Skeletal muscle tissue (tissue), 4 donors: ENCODE measurements around the gene FOXJ3. TPM values are rescaled to one million over a fixed set of nuclear protein-coding genes. Genes with fewer than 3 reads are reported as not detected.

Source experiments
- H3K27ac ChIP-seq: one replicate; pipeline ENCODE4 v1.7.0; 2013; ENCODE audit warnings: mild to moderate bottlenecking, low read depth, low read length, inconsistent platforms
- H3K27me3 ChIP-seq, 3 donors: one replicate each; pipeline ENCODE4 v1.7.0; 2013; ENCODE audit warnings: low read length in 3 of 3; ENCODE audit not compliant: control insufficient read depth in 3 of 3, insufficient read depth in 3 of 3
- H3K36me3 ChIP-seq, 3 donors: one replicate each; pipeline ENCODE4 v1.7.0; 2013; ENCODE audit warnings: low read length in 3 of 3; ENCODE audit not compliant: control insufficient read depth in 3 of 3, insufficient read depth in 3 of 3
- H3K4me1 ChIP-seq, 3 donors: one replicate each; pipeline ENCODE4 v1.7.0; 2013; ENCODE audit warnings: low read length in 3 of 3, mild to moderate bottlenecking in 3 of 3; ENCODE audit not compliant: control insufficient read depth in 3 of 3, insufficient read depth in 3 of 3
- H3K4me3 ChIP-seq, 3 donors: one replicate each; pipeline ENCODE4 v1.7.0; 2013; ENCODE audit warnings: low read length in 3 of 3
- H3K9ac ChIP-seq, 3 donors: one replicate each; pipeline ENCODE4 v1.7.0; 2013; ENCODE audit warnings: low read length in 3 of 3, mild to moderate bottlenecking in 3 of 3, moderate library complexity in 2 of 3, low read depth in 1 of 3
- H3K9me3 ChIP-seq, 3 donors: one replicate each; pipeline ENCODE4 v1.7.0; 2013; ENCODE audit warnings: low read length in 3 of 3; ENCODE audit not compliant: control insufficient read depth in 3 of 3
- total RNA-seq: library from RNA; depleted of rRNA; stranded (reverse); fragments of >200 nt; gene quantifications from one replicate; pipeline ENCODE4 v1.2.3, GENCODE V29; 2014
- donor health status: Osteomylitis.

FOXJ3 gene
- total RNA-seq, 1 donor from 2014 or later, result 65.2 TPM

- no peak overlapping the region for H3K27ac ChIP-seq
- H3K4me1 ChIP-seq, result peaks cover 0 to 18% (median 17%) of the 10 kb centered on the region in 3 donors
- peak overlapping the region in 1 of 3 donors; percentile 3 for H3K9ac ChIP-seq
- no peaks in the 10 kb centered on the region for H3K36me3 ChIP-seq
- H3K9me3 ChIP-seq, result peaks cover 0 to 4% (median 0%) of the 10 kb centered on the region in 3 donors
- no peaks in the 10 kb centered on the region for H3K27me3 ChIP-seq
- H3K4me3 ChIP-seq, result no peak overlapping the region
Measured at GRCh38 chr1:42165511-42166210, 169.4 kb downstream of the FOXJ3 start.

GRCh38 chr1:42164551-42165420, 170.2 kb downstream of the FOXJ3 start, which contains the start of gene GUCA2A:
GUCA2A (minus strand) TSS chr1:42164745; CDS start chr1:42164712, 33 bp downstream.
- Histone ChIP-seq H3K9me3 (peaks cover 0 to 4% (median 0%) of the 10 kb centered on the region in 3 donors), H3K36me3 (no peaks in the 10 kb centered on the region), H3K4me1 (peaks cover 0 to 18% (median 17%) of the 10 kb centered on the region in 3 donors), H3K27ac (no peak within 1 kb of the TSS), H3K27me3 (no peaks in the 10 kb centered on the region), H3K9ac (no peak within 1 kb of the TSS), H3K4me3 (no peak within 1 kb of the TSS)

GRCh38 chr1:42163536-42164503, 171.2 kb downstream of the FOXJ3 start:
- H3K9ac ChIP-seq, result no peak overlapping the region
- no peaks in the 10 kb centered on the region for H3K36me3 ChIP-seq
- no peak overlapping the region for H3K4me3 ChIP-seq
- H3K27ac ChIP-seq, result no peak overlapping the region
- no peaks in the 10 kb centered on the region for H3K27me3 ChIP-seq
- H3K4me1 ChIP-seq, result peaks cover 0 to 18% (median 17%) of the 10 kb centered on the region in 3 donors
- H3K9me3 ChIP-seq, result peaks cover 0 to 4% (median 0%) of the 10 kb centered on the region in 3 donors

- peaks cover 0 to 18% (median 17%) of the 10 kb centered on the region in 3 donors for H3K4me1 ChIP-seq
- no peak overlapping the region for H3K4me3 ChIP-seq
- no peak overlapping the region for H3K27ac ChIP-seq
- peaks cover 0 to 4% (median 0%) of the 10 kb centered on the region in 3 donors for H3K9me3 ChIP-seq
- no peaks in the 10 kb centered on the region for H3K36me3 ChIP-seq
- H3K27me3 ChIP-seq, result no peaks in the 10 kb centered on the region
- H3K9ac ChIP-seq, result no peak overlapping the region
Measured at GRCh38 chr1:42163114-42163513, 171.9 kb downstream of the FOXJ3 start.

GRCh38 chr1:42162181-42162580, 172.9 kb downstream of the FOXJ3 start:
- no peak overlapping the region for H3K4me3 ChIP-seq

GRCh38 chr1:42158189-42158588, 176.8 kb downstream of the FOXJ3 start:
- Histone ChIP-seq H3K9me3 (peaks cover 0 to 4% (median 0%) of the 10 kb centered on the region in 3 donors), H3K9ac (no peak overlapping the region), H3K36me3 (no peaks in the 10 kb centered on the region), H3K27me3 (peaks cover 0 to 6% (median 0%) of the 10 kb centered on the region in 3 donors), H3K4me1 (no peaks in the 10 kb centered on the region), H3K4me3 (no peak overlapping the region), H3K27ac (no peak overlapping the region)

More at GRCh38 chr1:42162181-42162580, 172.9 kb downstream of the FOXJ3 start:
- Histone ChIP-seq H3K36me3 (no peaks in the 10 kb centered on the region), H3K27me3 (no peaks in the 10 kb centered on the region), H3K4me1 (peaks cover 0 to 18% (median 17%) of the 10 kb centered on the region in 3 donors), H3K9me3 (peaks cover 0 to 4% (median 0%) of the 10 kb centered on the region in 3 donors), H3K9ac (no peak overlapping the region), H3K27ac (no peak overlapping the region)

- H3K4me3 ChIP-seq, result no peak overlapping the region
- H3K9ac ChIP-seq, result no peak overlapping the region
- peaks cover 0 to 6% (median 3%) of the 10 kb centered on the region in 3 donors for H3K27me3 ChIP-seq
- no peak overlapping the region for H3K27ac ChIP-seq
- H3K36me3 ChIP-seq, result no peaks in the 10 kb centered on the region
- H3K9me3 ChIP-seq, result peaks cover 0 to 4% (median 0%) of the 10 kb centered on the region in 3 donors
- peaks cover 0 to under 1% (median 0%) of the 10 kb centered on the region in 3 donors for H3K4me1 ChIP-seq
Measured at GRCh38 chr1:42157667-42158066, 177.4 kb downstream of the FOXJ3 start.

- Histone ChIP-seq H3K36me3 (no peaks in the 10 kb centered on the region), H3K27ac (no peak overlapping the region), H3K9ac (no peak overlapping the region), H3K4me3 (no peak overlapping the region), H3K9me3 (no peaks in the 10 kb centered on the region), H3K4me1 (peaks cover 0 to 5% (median 0%) of the 10 kb centered on the region in 3 donors), H3K27me3 (peaks cover 0 to 6% (median 4%) of the 10 kb centered on the region in 3 donors)
Measured at GRCh38 chr1:42155362-42155761, 179.7 kb downstream of the FOXJ3 start.

GRCh38 chr1:42154685-42155084, 180.3 kb downstream of the FOXJ3 start:
- Histone ChIP-seq H3K9me3 (no peaks in the 10 kb centered on the region), H3K4me1 (peaks cover 0 to 5% (median 0%) of the 10 kb centered on the region in 3 donors), H3K4me3 (no peak overlapping the region), H3K27me3 (peaks cover 0 to 6% (median 5%) of the 10 kb centered on the region in 3 donors), H3K27ac (no peak overlapping the region), H3K9ac (no peak overlapping the region), H3K36me3 (no peaks in the 10 kb centered on the region)
